Dedifferentiated amniotic fluid mesenchymal stem cell (primary cell): ENCODE measurements around the gene PEX11B.
A peak's percentile ranks its signal among the peaks of the same experiment; 100 is the strongest.

Experiments
- DNase-seq: peaks from one replicate; pipeline ENCODE4 v3.0.0-alpha.2; 2016; ENCODE audit errors: extremely low spot score

The PEX11B gene

GRCh38 chr1:145908653-145909052 is 9.9 kb downstream of the PEX11B start:
- DNase-seq: no peak

GRCh38 chr1:145906954-145907753 is 11.4 kb downstream of the PEX11B start:
- no peak for DNase-seq

GRCh38 chr1:145901312-145902021 is 17.1 kb downstream of the PEX11B start:
- DNase-seq: no peak

DNA sequence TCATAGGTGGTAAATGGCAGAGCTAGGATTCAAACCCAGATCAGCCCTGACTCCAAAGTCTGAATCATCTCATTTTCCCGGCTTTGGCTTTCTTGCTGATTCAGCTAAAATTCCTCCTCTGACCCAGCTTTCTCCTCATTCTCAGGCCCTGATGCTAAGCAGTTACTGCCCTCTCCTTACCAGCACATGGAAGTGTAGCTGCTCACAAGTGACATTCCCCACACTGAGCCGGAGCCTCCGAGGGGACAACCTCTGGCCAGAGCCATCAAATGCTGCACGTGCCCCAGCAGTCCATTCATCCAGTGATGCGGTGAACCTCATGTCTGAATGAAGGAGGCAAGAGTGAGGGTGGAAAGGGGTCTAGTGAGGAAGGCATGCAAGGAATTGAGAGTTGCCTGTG is 19.8 kb downstream of the PEX11B start:
- DNase-seq: no peak

GRCh38 chr1:145897969-145898368 is 20.5 kb downstream of the PEX11B start:
- DNase-seq: no peak

DNA sequence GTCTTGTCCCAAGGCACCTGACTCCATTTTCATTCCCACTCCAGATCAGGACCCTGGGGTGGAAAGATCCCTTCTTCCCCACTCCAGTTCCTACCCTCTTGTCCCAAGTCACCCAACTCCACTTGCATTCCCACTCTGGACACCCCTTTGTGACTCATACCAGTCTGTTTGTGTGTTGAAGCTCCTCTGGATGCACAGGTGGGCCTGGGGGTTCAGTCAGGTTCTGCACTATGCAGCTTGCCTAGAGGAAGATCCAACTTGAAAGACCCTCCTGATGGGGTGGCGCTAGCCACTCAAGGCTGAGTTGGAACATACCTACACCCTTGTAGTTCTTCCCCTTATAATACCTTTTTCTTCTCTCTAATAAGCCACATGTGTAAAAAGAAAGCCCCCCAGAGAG is 23.0 kb downstream of the PEX11B start:
- DNase-seq: no peak

DNA sequence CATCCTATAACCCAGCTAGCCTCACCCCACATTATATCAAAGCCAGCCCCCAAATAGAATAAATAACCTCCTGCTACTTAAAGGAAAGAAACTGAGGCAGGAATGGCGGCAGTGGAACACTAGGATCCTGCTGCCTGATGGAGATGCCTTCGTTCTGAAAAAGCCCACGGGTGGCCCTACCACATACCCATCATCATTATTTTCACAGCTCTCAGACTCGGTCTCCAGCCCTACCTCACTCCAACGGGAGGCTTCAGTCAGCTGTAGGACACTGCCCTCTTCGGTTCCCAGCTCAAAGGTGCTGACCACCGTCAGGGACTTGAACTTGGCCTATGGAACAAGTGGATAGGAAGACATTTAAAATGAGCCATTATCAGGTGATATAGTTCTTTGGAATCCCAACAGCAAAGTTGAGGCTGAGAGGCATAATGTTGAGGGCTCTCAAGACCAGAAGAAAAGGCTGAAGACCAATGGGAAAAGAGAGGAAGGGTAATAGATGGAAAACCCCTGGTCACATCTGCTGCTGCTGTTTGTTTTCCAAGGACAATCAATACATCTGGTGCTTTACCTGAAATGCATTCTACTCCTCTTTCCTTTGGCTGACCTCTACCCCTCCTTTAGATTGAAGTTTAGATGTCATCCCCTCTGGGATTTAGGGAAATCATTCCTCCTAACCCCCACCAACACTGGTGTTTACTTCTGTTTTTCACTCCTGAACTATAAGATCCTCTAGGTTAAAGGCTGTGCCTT is 25.0 kb downstream of the PEX11B start:
- DNase-seq: no peak

DNA sequence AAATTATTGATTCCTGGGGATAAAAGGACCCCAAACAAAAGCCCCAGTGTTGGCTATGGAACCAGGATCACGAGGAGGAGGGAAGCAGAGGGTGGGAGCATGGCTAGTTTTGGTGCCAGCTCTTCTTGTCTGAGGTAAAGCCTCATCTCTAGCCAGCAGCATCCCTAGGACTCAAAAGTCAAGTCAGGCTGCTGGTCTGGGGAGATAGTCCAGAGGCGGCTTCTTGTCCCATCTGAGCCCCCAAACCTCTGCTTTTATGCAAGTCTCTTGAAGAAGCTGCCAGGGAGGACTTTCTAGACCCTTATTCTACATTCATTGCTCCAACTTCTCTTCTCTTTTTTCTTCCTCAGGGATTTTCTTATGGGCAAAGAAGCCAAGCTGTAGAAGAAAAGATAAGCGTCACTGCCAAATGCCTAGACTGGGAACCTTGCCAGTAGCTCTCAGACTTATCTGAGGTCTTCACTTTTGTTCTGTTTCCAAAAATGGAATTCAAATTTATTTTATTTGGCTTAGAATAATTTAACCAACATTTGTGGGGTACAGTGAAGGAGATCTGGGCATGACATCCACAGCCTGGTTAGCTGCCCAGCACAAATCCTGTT is 25.9 kb downstream of the PEX11B start:
- DNase-seq: no peak

DNA sequence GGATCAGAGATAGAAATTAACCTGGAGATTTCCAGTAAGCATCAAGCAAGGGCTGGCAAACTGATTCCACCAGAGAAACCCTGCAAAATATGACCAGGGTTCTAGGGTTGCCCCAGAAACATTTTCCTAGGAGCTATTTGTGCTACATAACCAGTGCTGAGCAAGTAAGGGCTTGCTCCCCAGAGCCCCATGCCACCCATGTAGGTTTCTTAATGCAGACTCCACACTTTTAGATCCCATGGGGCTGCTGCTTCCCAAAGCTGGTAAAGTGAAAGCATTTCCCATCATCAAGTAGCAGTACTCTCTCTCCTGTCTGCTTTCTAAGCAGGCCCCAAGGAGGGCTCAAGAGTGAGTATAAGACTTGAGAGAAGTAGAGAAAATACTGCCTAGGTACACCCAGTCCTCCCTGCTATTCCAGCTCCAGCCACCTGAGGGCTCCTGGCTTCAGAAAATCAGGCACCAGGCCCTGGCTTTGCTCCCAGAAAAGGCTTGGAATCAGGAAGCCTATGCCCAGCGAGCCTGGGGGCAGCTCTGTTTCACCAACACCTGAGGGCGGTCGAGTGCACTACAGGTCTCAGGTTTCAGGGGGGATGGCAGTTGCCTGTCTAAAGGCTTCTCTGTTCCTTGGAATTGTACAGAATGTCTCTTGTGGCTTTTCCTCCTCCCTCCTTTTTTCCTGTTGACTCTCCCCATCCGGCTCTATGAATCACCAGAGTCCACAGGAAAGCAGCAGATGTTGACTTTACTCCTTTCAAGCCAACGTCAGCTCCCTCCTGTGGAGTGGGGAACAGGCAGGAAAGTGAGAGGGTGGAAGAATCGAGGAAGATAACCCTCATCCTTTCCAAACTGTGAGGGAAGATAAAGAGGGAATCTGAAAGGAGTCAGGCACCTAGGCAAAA is 26.7 kb downstream of the PEX11B start:
- DNase-seq: peak; percentile 94

- DNase-seq: no peak
Measured at GRCh38 chr1:145891143-145891542, 27.4 kb downstream of the PEX11B start.

DNA sequence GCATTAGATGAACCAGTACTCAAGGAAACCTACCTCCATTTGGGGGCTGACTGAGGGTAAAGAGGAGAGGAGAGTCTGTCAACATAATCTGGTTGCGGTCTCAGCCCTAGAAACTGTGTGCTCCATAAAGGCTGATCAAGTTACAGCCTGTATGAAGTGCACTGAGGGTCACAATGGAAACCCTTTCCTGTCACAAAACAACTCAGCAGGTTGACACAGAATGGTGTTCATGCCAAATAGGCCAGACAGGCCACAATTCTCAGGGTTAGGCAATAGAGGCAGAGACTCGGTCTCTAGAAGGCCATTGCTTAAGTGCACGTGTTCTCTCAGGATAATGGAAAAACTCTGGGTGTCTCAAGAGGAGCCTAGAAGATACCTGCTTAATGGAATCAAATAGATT is 28.8 kb downstream of the PEX11B start:
- DNase-seq: no peak

DNA sequence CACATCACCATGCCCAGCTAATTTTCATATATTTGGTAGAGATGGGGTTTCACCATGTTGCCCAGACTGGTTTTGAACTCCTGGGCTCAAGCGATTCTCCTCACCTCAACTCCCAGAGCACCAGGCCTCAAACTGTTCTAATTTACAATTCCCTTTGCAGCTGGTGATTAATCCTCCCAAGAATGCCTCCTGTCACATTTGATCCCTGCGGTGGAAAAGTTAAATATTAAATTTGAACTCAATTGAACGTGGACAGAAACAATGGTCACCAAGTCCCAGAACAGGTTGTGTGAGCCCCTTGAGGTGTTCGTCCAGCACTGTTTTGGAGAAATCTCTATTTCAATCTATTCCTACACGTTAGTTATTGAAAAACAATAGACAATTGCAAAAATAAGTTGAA is 30.9 kb downstream of the PEX11B start:
- no peak for DNase-seq

- DNase-seq: no peak
Measured at GRCh38 chr1:145886816-145887215, 31.7 kb downstream of the PEX11B start.

DNA sequence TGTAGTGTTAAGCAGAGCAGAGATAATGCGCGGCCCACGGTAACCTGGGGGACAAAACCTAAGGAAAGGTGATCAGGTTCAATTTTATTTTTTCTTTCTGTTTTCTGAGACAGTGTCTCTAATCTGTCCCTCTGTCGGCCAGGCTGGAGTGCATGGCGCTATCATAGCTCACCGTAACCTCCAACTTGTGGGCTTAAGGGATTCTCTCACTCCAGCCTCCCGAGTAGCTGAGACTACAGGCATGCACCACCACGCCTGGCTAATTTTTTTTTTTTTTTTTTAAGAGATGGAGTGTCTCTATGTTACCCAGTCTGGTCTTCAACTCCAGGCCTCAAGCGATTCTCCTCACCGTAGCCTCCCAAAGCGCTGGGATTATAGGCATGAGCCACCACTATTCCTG is 32.1 kb downstream of the PEX11B start:
- no peak for DNase-seq

DNA sequence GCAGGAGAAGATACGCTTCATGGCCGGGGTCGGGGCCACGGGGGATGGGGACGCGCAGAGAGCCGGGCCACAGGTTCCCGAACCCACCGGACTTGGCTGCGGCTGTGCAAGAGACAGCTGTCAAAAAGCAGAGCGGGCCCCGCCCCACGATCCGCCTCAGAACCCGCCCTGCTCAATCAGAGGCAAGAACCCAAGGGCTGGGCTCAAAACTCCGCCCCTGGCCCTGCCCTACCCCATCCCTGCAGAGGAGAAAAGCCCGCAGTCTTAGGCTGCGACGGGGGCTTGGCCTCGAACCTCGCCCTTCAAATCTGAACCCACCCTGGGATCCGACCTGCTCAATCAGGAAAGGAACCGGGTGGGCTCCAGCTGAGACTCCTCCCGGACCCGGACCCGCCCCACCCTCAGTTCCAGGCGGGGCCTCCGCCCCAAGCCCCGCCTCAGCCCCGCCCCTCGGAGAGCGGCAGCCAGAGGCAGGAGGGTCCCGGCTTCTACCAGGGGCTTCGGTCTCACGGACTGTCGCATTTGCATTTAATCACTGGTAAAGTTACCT is 32.7 kb downstream of the PEX11B start, which contains the start of gene ANKRD35:
ANKRD35 (minus strand) TSS at position 129 of the 550 bp plus-strand sequence; CDS start at position 21, 108 bp downstream.
- DNase-seq: peak; percentile 39

DNA sequence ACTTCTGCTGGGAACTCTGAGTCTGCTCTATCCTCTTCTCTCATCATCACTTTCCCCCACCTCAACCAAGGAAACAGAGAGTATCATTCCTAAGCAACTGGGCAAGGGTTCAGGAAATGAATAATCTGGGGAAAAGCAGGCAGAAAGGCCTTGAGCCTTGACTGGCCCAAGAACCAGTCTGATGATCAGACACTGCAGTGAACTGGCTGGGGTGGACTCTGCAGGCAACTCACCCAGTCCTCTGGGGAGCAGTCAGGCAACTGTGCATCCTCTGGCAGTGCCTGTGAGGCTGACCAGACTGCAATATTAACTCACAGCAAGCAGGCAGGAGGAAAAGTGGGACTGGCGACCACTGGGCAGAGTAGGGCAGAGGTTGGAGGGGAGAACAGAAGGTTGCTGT is 33.8 kb downstream of the PEX11B start:
- DNase-seq: no peak

GRCh38 chr1:145879775-145880174 is 38.7 kb downstream of the PEX11B start:
- no peak for DNase-seq

- no peak for DNase-seq
Measured at GRCh38 chr1:145878724-145879123, 39.8 kb downstream of the PEX11B start.

DNA sequence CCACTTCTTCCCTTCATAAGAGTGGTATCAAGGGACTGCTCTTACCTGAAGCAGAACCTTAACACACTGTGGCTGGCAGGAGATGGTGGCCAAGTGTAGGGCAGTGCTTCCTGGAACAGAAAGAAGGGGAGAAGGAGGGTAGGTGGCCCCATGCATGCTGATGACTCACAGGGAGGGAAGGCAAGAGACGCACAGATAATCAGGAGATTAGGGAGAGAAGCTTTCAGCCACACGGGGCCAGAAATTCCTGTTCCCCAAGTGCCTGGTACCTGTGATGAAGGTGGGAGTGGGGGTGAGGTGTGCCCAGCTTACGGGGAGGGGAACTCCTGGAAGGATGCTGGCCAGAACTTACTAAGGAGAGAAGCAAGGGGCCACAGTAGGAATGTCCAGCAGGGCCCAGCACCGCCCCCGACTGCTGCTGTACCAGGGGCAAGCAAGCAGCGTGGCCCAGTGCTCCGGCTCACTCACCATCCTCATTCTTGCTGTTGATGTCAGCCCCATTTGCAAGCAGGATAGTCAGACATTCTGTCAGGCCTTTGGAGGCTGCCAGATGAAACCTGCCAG is 40.5 kb downstream of the PEX11B start:
- no peak for DNase-seq

- DNase-seq: no peak
Measured at GRCh38 chr1:145874646-145875045, 43.9 kb downstream of the PEX11B start.
